Natural killer cell (primary cell): ENCODE results near the gene LAMA4. TPM values are rescaled to one million over a fixed set of nuclear protein-coding genes. Genes with fewer than 3 reads are reported as not detected.
"Not testable (repeated sequence)": the region's sequence is repeated elsewhere in the genome, so short reads cannot be mapped to it uniquely, and the experiment has no call there.

Source experiments
- ATAC-seq, 3 donors: fragments of 150-1000 bp in 2 of 3; fragments of 200-7000 bp in 1 of 3; cut with Tn5 transposase; 1 replicate in 1 of 3; 2 replicates in 2 of 3; pipeline ENCODE4 v1.10.0; 2021; ENCODE audit warnings: mild to moderate bottlenecking in 2 of 3, moderate library complexity in 2 of 3
- DNase-seq, 2 donors: peaks; one replicate each; pipeline versions ENCODE4 v3.0.0 to v3.0.0-alpha.2; 2013 to 2021; ENCODE audit warnings: mixed read lengths in 1 of 2
- H3K27ac ChIP-seq: one replicate; pipeline ENCODE4 v1.5.1; 2013; ENCODE audit warnings: mild to moderate bottlenecking, low read length
- H3K27me3 ChIP-seq: one replicate; pipeline ENCODE4 v1.6.1; 2013; ENCODE audit warnings: low read length; ENCODE audit not compliant: control insufficient read depth, insufficient read depth
- H3K36me3 ChIP-seq: one replicate; pipeline ENCODE4 v1.6.1; 2013; ENCODE audit warnings: low read length; ENCODE audit not compliant: control insufficient read depth, insufficient read depth
- H3K4me1 ChIP-seq: one replicate; pipeline ENCODE4 v1.6.1; 2013; ENCODE audit warnings: low read length; ENCODE audit not compliant: control insufficient read depth, insufficient read depth
- H3K4me3 ChIP-seq: one replicate; pipeline ENCODE4 v1.5.1; 2013; ENCODE audit warnings: low read length
- H3K9me3 ChIP-seq: one replicate; pipeline ENCODE4 v1.6.1; 2013; ENCODE audit warnings: low read length; ENCODE audit not compliant: control insufficient read depth, insufficient read depth
- H3K27ac Mint-ChIP-seq, 2 donors: one replicate each; pipeline ENCODE4 v1.8.0; 2022; ENCODE audit warnings: mild to moderate bottlenecking in 2 of 2, mixed read lengths in 2 of 2, moderate library complexity in 1 of 2
- H3K27me3 Mint-ChIP-seq, 2 donors: one replicate each; pipeline ENCODE4 v1.8.0; 2022; ENCODE audit warnings: low read depth in 2 of 2, mixed read lengths in 2 of 2
- H3K36me3 Mint-ChIP-seq: one replicate; pipeline ENCODE4 v1.8.0; 2022; ENCODE audit warnings: mixed read lengths
- H3K4me1 Mint-ChIP-seq, 2 donors: one replicate each; pipeline ENCODE4 v1.8.0; 2022; ENCODE audit warnings: mixed read lengths in 2 of 2
- H3K4me3 Mint-ChIP-seq: one replicate; pipeline ENCODE4 v1.8.0; 2022; ENCODE audit warnings: mild to moderate bottlenecking, moderate library complexity, mixed read lengths
- H3K9me3 Mint-ChIP-seq, 2 donors: one replicate each; pipeline ENCODE4 v1.8.0; 2022; ENCODE audit warnings: mixed read lengths in 2 of 2
- CTCF ChIP-seq: fragments of 200-600 bp; IDR thresholded peaks from one replicate; pipeline ENCODE4 v1.8.0; 2022; ENCODE audit warnings: antibody characterized with exemption
- WGBS: methylation state at CpG from one replicate; pipeline ENCODE4 v1.1.7; 2013; ENCODE audit warnings: missing lambda C conversion rate; ENCODE audit not compliant: insufficient coverage; 5-methylcytosine and 5-hydroxymethylcytosine counted together
- intact Hi-C: fragments of 100-400 bp; cut with micrococcal nuclease; formaldehyde crosslinking; loops from one replicate; pipeline ENCODE4 v1.14.2; 2022
- total RNA-seq, 4 donors: library from RNA; stranded (reverse); fragments of 120-200 nt in 1 of 4; gene quantifications; one replicate each; pipeline versions ENCODE4 v1.2.3 to v1.2.4, GENCODE V29; 2013 to 2022

LAMA4 gene
- total RNA-seq, 3 donors from 2014 or later (not counting 1 experiment from before 2014, with no cell fraction given), result not detected

DNA sequence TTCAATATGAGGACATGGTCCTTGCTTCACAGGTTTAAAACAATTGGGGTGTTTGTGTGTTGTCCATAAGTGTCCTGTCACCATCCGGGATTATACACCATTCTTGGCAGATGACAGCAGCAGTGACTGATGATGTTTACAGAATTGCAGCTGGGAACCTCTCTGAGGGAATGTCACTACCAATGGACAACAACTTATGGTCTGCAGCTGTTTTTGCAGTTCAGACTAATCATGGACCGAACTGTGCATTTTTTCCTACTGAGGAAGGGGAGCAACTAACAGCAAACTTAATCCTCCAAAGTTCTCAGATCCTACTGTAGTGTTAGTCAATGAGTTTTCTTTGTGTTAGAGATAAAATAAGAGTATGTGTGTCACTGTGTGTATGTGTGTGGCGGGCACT is 140.9 kb downstream of the LAMA4 start:
- intact Hi-C loops, result no loop called here
- DNase-seq (no peak), ATAC-seq (no peak)
- peaks cover 20 to 46% of the 10 kb centered on the region in 2 donors for H3K27me3 Mint-ChIP-seq
- H3K4me1 ChIP-seq, result no peaks in the 10 kb centered on the region
- H3K27me3 ChIP-seq, result no peaks in the 10 kb centered on the region
- H3K27ac ChIP-seq, result no peak overlapping the region
- H3K36me3 Mint-ChIP-seq, result no peaks in the 10 kb centered on the region
- no peaks in the 10 kb centered on the region for H3K9me3 ChIP-seq
- TF ChIP-seq CTCF, result no peak
- no peak overlapping the region for H3K4me3 ChIP-seq
- no peaks in the 10 kb centered on the region for H3K4me1 Mint-ChIP-seq
- no peaks in the 10 kb centered on the region for H3K36me3 ChIP-seq
- H3K9me3 Mint-ChIP-seq, result no peaks in the 10 kb centered on the region
- no peak overlapping the region for H3K27ac Mint-ChIP-seq
- WGBS, result 89% methylated on average over 3 of the region's 3 CpGs
- no peak overlapping the region for H3K4me3 Mint-ChIP-seq

DNA sequence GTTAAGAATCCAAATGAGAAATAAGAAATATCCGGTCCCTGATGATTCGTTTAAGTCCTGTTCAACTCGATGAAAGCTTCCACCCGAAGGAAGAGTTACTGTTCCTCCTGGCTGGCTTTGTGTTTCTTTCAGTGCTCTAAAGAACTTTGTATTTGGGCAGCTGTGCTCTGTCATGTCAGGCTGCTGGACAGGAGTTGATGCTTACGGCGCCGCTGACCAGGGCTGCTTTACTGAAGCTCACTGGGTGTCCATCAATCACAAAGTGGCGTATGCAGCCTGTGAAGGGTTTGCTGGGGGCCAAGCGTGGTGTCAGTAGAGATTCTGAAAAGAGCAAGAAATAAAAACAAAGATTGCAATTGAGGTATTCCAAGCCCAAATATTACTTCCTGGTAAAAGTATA is 145.1 kb downstream of the LAMA4 start:
- Histone ChIP-seq H3K36me3 (no peaks in the 10 kb centered on the region), H3K9me3 (no peaks in the 10 kb centered on the region), H3K4me3 (no peak overlapping the region), H3K27me3 (no peaks in the 10 kb centered on the region), H3K27ac (no peak overlapping the region), H3K4me1 (no peaks in the 10 kb centered on the region)
- TF ChIP-seq CTCF, result no peak
- Mint-ChIP-seq H3K27me3 (peaks cover 13 to 46% of the 10 kb centered on the region in 2 donors), H3K4me3 (no peak overlapping the region), H3K36me3 (peaks cover 10% of the 10 kb centered on the region), H3K9me3 (peaks cover 0 to 3% of the 10 kb centered on the region in 2 donors), H3K27ac (no peak overlapping the region), H3K4me1 (no peaks in the 10 kb centered on the region)
- ATAC-seq (no peak), DNase-seq (no peak)
- WGBS, result 93% methylated on average over 9 of the region's 9 CpGs
- intact Hi-C loops, result no loop called here

GRCh38 chr6:112106562-112106961 is 147.8 kb downstream of the LAMA4 start:
- Mint-ChIP-seq H3K36me3 (peaks cover 11% of the 10 kb centered on the region), H3K4me1 (no peaks in the 10 kb centered on the region), H3K4me3 (no peak overlapping the region), H3K27me3 (peaks cover 6 to 49% of the 10 kb centered on the region in 2 donors), H3K27ac (no peak overlapping the region), H3K9me3 (peaks cover 0 to 3% of the 10 kb centered on the region in 2 donors)
- ATAC-seq (no peak), DNase-seq (no peak)
- intact Hi-C loops, result no loop called here
- no peak overlapping the region for H3K27ac ChIP-seq
- 78% methylated on average over 2 of the region's 2 CpGs for WGBS
- no peaks in the 10 kb centered on the region for H3K36me3 ChIP-seq
- no peaks in the 10 kb centered on the region for H3K27me3 ChIP-seq
- H3K9me3 ChIP-seq, result no peaks in the 10 kb centered on the region
- no peak overlapping the region for H3K4me3 ChIP-seq
- TF ChIP-seq CTCF, result no peak
- H3K4me1 ChIP-seq, result no peaks in the 10 kb centered on the region

DNA sequence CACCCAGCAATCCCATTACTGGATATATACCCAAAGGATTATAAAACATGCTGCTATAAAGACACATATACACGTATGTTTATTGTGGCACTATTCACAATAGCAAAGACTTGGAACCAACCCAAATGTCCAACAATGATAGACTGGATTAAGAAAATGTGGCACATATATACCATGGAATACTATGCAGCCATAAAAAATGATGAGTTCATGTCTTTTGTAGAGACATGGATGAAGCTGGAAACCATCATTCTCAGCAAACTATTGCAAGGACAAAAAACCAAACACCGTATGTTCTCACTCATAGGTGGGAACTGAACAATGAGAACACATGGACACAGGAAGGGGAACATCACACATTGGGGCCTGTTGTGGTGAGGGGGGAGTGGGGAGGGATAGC is 148.3 kb downstream of the LAMA4 start:
- H3K4me1 ChIP-seq, H3K27ac ChIP-seq, H3K36me3 ChIP-seq, H3K4me3 ChIP-seq, H3K9me3 Mint-ChIP-seq, H3K27me3 ChIP-seq, H3K9me3 ChIP-seq, intact Hi-C loops, H3K4me1 Mint-ChIP-seq, H3K27ac Mint-ChIP-seq, DNase-seq, ATAC-seq, H3K4me3 Mint-ChIP-seq: not testable (repeated sequence)
- H3K27me3 Mint-ChIP-seq, result peaks cover 6 to 49% of the 10 kb centered on the region in 2 donors
- peaks cover 11% of the 10 kb centered on the region for H3K36me3 Mint-ChIP-seq
- WGBS, result no CpG with 5 or more reads among the region's 2 CpGs
